Ascending aorta (tissue), 2 donors: ENCODE results near the gene NHSL1. TPM values are rescaled to one million over a fixed set of nuclear protein-coding genes. Genes with fewer than 3 reads are reported as not detected.

ENCODE experiments used
- DNase-seq, 2 donors: peaks; one replicate each; pipeline ENCODE4 v3.0.0-alpha.2; 2019; ENCODE audit warnings: low spot score in 2 of 2
- H3K27ac ChIP-seq, 2 donors: fragments of 200-600 bp; sonication (generic); one replicate each; pipeline ENCODE4 v1.5.1; 2016 to 2017; ENCODE audit warnings: mild to moderate bottlenecking in 1 of 2
- H3K27me3 ChIP-seq: fragments of 200-600 bp; sonication (generic); one replicate; pipeline ENCODE4 v1.5.1; 2017
- H3K36me3 ChIP-seq, 2 donors: fragments of 200-600 bp; sonication (generic); one replicate each; pipeline ENCODE4 v1.5.1; 2016
- H3K4me1 ChIP-seq, 2 donors: fragments of 200-600 bp; sonication (generic); one replicate each; pipeline ENCODE4 v1.5.1; 2016 to 2017; ENCODE audit warnings: mild to moderate bottlenecking in 1 of 2
- H3K4me3 ChIP-seq, 2 donors: fragments of 200-600 bp; sonication (generic); one replicate each; pipeline ENCODE4 v1.5.1; 2016 to 2017; ENCODE audit warnings: mild to moderate bottlenecking in 1 of 2
- H3K9me3 ChIP-seq, 2 donors: fragments of 200-600 bp; sonication (generic); one replicate each; pipeline ENCODE4 v1.5.1; 2016
- intact Hi-C: fragments of 100-400 bp; cut with DNase I; formaldehyde crosslinking; loops from one replicate; pipeline ENCODE4 v1.15.1; 2023
- total RNA-seq: library from RNA; depleted of rRNA; stranded (reverse); fragments of >200 nt; gene quantifications from one replicate; pipeline ENCODE4 v1.1.0, GENCODE V29; 2016
- TF ChIP-seq, protein P1 (sequence below), 3 experiments: fragments of 200-600 bp in 2 of 3; fragments of 450-650 bp in 1 of 3; sonication (generic) in 2 of 3; IDR thresholded peaks; one replicate each; pipeline ENCODE4 v1.5.1; 2016 to 2019; ENCODE audit warnings: antibody characterized with exemption in 3 of 3, mild to moderate bottlenecking in 1 of 3, moderate library complexity in 1 of 3

NHSL1 gene
- total RNA-seq, 1 donor from 2014 or later: 10.4 TPM

- Histone ChIP-seq H3K27ac (no peak overlapping the region), H3K27me3 (no peaks in the 10 kb centered on the region), H3K4me3 (no peak overlapping the region), H3K4me1 (no peaks in the 10 kb centered on the region), H3K36me3 (no peaks in the 10 kb centered on the region), H3K9me3 (no peaks in the 10 kb centered on the region)
- TF ChIP-seq, protein P1, sequence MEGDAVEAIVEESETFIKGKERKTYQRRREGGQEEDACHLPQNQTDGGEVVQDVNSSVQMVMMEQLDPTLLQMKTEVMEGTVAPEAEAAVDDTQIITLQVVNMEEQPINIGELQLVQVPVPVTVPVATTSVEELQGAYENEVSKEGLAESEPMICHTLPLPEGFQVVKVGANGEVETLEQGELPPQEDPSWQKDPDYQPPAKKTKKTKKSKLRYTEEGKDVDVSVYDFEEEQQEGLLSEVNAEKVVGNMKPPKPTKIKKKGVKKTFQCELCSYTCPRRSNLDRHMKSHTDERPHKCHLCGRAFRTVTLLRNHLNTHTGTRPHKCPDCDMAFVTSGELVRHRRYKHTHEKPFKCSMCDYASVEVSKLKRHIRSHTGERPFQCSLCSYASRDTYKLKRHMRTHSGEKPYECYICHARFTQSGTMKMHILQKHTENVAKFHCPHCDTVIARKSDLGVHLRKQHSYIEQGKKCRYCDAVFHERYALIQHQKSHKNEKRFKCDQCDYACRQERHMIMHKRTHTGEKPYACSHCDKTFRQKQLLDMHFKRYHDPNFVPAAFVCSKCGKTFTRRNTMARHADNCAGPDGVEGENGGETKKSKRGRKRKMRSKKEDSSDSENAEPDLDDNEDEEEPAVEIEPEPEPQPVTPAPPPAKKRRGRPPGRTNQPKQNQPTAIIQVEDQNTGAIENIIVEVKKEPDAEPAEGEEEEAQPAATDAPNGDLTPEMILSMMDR (IDR thresholded peaks at IDR 0.05): no peak
- intact Hi-C loops: no loop called here
- no peak for DNase-seq
Observed at GRCh38 chr6:138424004-138424904, 75.0 kb downstream of the NHSL1 start.

GRCh38 chr6:138422861-138423260 lies 76.4 kb downstream of the NHSL1 start:
- intact Hi-C loops: no loop called here
- no peaks in the 10 kb centered on the region for H3K4me1 ChIP-seq
- DNase-seq: no peak
- no peaks in the 10 kb centered on the region for H3K9me3 ChIP-seq
- H3K36me3 ChIP-seq: peaks cover under 1 to 3% of the 10 kb centered on the region in 2 donors
- no peak overlapping the region for H3K27ac ChIP-seq
- H3K27me3 ChIP-seq: no peaks in the 10 kb centered on the region
- TF ChIP-seq, protein P1 (IDR thresholded peaks at IDR 0.05): no peak
- H3K4me3 ChIP-seq: no peak overlapping the region

DNA sequence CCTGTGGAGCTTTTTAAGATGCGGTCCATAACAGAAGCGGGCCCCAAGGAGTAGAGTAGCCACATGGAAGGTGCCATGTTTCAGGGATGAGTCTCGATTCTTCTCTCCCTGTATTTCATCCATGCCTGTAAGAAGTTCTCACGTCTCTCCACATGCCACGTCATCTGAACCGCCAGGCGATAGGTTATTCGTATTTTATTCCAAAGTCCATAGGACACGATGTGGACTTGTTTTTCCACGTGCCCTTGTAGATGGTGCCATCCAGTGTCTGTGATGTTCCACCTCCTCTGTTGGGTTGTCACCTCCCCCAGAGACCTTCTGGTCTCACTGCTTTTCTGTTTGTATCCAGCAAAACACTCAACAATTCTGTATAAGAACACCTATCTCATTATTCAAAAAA lies 77.7 kb downstream of the NHSL1 start:
- TF ChIP-seq, protein P1 (IDR thresholded peaks at IDR 0.05): no peak
- H3K4me1 ChIP-seq: no peaks in the 10 kb centered on the region
- peaks cover 2 to 11% of the 10 kb centered on the region in 2 donors for H3K36me3 ChIP-seq
- intact Hi-C loops: no loop called here
- no peaks in the 10 kb centered on the region for H3K27me3 ChIP-seq
- H3K9me3 ChIP-seq: no peaks in the 10 kb centered on the region
- no peak overlapping the region for H3K4me3 ChIP-seq
- no peak overlapping the region for H3K27ac ChIP-seq
- no peak for DNase-seq

GRCh38 chr6:138421089-138421488 lies 78.2 kb downstream of the NHSL1 start:
- H3K27ac ChIP-seq: no peak overlapping the region
- no peaks in the 10 kb centered on the region for H3K27me3 ChIP-seq
- no peak overlapping the region for H3K4me3 ChIP-seq
- intact Hi-C loops: no loop called here
- H3K9me3 ChIP-seq: no peaks in the 10 kb centered on the region
- H3K4me1 ChIP-seq: no peaks in the 10 kb centered on the region
- H3K36me3 ChIP-seq: peaks cover 2 to 11% of the 10 kb centered on the region in 2 donors
- TF ChIP-seq, protein P1 (IDR thresholded peaks at IDR 0.05): no peak
- DNase-seq: no peak

- no peak for DNase-seq
- intact Hi-C loops: no loop called here
- TF ChIP-seq, protein P1 (IDR thresholded peaks at IDR 0.05): no peak
- Histone ChIP-seq H3K9me3 (no peaks in the 10 kb centered on the region), H3K36me3 (peaks cover 2 to 11% of the 10 kb centered on the region in 2 donors), H3K4me1 (no peaks in the 10 kb centered on the region), H3K27me3 (no peaks in the 10 kb centered on the region), H3K4me3 (no peak overlapping the region), H3K27ac (no peak overlapping the region)
Observed at GRCh38 chr6:138420356-138420755, 78.9 kb downstream of the NHSL1 start.
